IMR-90 (cell line): Measurements from ENCODE around the gene IQSEC1.

Source experiments
- BHLHE40 ChIP-seq: fragments of 150-350 bp; IDR thresholded peaks from 2 replicates; pipeline ENCODE4 v1.6.1; 2016; ENCODE audit warnings: mild to moderate bottlenecking, low read depth, low read length
- CEBPB ChIP-seq: IDR thresholded peaks from 2 replicates; pipeline ENCODE4 v1.6.1; 2012; ENCODE audit warnings: low read depth, low read length, improper control_type of control experiment
- CHD1 ChIP-seq: IDR thresholded peaks from 2 replicates; pipeline ENCODE4 v1.6.1; 2012; ENCODE audit warnings: low read depth, low read length, improper control_type of control experiment
- MAFK ChIP-seq: IDR thresholded peaks from 2 replicates; pipeline ENCODE4 v1.6.1; 2012; ENCODE audit warnings: low read depth, low read length, improper control_type of control experiment
- MAZ ChIP-seq: IDR thresholded peaks from 2 replicates; pipeline ENCODE4 v1.6.1; 2012; ENCODE audit warnings: low read depth, mild to moderate bottlenecking, low read length, improper control_type of control experiment, moderate library complexity, borderline replicate concordance
- POLR2A ChIP-seq: IDR thresholded peaks from 2 replicates; pipeline ENCODE4 v1.6.1; 2012; ENCODE audit warnings: mild to moderate bottlenecking, low read depth, low read length
- RAD21 ChIP-seq: IDR thresholded peaks from 2 replicates; pipeline ENCODE4 v1.6.1; 2012; ENCODE audit warnings: low read length, improper control_type of control experiment
- RFX5 ChIP-seq: IDR thresholded peaks from 2 replicates; pipeline ENCODE4 v1.8.0; 2012; ENCODE audit warnings: low read depth, mild to moderate bottlenecking, low read length, moderate library complexity
- USF2 ChIP-seq: fragments of 150-350 bp; IDR thresholded peaks from 2 replicates; pipeline ENCODE4 v1.6.1; 2017; ENCODE audit warnings: mild to moderate bottlenecking, antibody characterized with exemption, low read length, low read depth
- TF ChIP-seq, protein P1 (sequence below): conservative IDR thresholded peaks from 2 replicates; pipeline ENCODE4 v1.5.1; 2012; ENCODE audit warnings: mild to moderate bottlenecking, low read depth, low read length, improper control_type of control experiment

- TF ChIP-seq, protein P1, sequence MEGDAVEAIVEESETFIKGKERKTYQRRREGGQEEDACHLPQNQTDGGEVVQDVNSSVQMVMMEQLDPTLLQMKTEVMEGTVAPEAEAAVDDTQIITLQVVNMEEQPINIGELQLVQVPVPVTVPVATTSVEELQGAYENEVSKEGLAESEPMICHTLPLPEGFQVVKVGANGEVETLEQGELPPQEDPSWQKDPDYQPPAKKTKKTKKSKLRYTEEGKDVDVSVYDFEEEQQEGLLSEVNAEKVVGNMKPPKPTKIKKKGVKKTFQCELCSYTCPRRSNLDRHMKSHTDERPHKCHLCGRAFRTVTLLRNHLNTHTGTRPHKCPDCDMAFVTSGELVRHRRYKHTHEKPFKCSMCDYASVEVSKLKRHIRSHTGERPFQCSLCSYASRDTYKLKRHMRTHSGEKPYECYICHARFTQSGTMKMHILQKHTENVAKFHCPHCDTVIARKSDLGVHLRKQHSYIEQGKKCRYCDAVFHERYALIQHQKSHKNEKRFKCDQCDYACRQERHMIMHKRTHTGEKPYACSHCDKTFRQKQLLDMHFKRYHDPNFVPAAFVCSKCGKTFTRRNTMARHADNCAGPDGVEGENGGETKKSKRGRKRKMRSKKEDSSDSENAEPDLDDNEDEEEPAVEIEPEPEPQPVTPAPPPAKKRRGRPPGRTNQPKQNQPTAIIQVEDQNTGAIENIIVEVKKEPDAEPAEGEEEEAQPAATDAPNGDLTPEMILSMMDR = no peak
- TF ChIP-seq RAD21 (no peak), CEBPB (no peak), MAZ (no peak), MAFK (no peak), POLR2A (no peak), CHD1 (no peak), USF2 (no peak), BHLHE40 (no peak), RFX5 (no peak)
Observed at GRCh38 chr3:12979947-12980487, 93.2 kb downstream of the IQSEC1 start.
